Esophagus muscularis mucosa (tissue), 4 donors: ENCODE data around the gene CBX2.

ENCODE experiments used
- CTCF ChIP-seq, 3 experiments: fragments of 200-600 bp in 2 of 3; fragments of 450-650 bp in 1 of 3; sonication (generic) in 2 of 3; IDR thresholded peaks; one replicate each; pipeline ENCODE4 v1.5.1; 2017 to 2019; ENCODE audit warnings: antibody characterized with exemption in 3 of 3, mild to moderate bottlenecking in 2 of 3, moderate library complexity in 1 of 3
- EP300 ChIP-seq: sonication (generic); formaldehyde crosslinking; IDR thresholded peaks from one replicate; pipeline ENCODE4 v1.6.1; 2017; ENCODE audit warnings: antibody characterized with exemption
- POLR2A ChIP-seq: fragments of 450-650 bp; IDR thresholded peaks from one replicate; pipeline ENCODE4 v1.6.1; 2017; ENCODE audit warnings: antibody characterized with exemption, moderate library complexity, mild to moderate bottlenecking, low read depth

GRCh38 chr17:79814974-79815835 lies 37.3 kb downstream of the CBX2 start:
- TF ChIP-seq CTCF (IDR thresholded peaks at IDR 0.05): no peak
- TF ChIP-seq EP300: no peak
- no peak for TF ChIP-seq POLR2A
